ENCODE results near the gene CLEC2B.

DNA sequence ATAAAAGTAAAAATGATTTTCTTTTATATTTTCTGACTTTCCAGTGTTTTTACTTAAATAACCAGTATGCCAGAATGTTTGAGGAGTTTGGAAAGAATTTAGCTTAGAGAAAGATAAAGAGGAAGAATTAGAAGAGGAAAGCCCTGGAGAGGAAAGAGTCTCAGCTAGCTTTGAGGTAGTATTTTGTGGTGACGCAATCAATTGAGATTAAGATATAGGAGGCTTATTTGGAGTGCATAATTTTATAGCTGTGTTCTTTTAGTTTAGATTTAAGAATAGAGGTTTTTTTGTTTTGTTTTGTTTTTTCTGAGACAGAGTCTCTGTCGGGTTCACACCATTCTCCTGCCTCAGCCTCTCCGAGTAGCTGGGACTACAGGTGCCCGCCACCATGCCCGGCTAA is 18.1 kb downstream of the CLEC2B start:
- TF ChIP-seq POLR2A (IDR thresholded peaks at IDR 0.05; ENCODE audit: low read depth): no peak
- TF ChIP-seq, protein P1, sequence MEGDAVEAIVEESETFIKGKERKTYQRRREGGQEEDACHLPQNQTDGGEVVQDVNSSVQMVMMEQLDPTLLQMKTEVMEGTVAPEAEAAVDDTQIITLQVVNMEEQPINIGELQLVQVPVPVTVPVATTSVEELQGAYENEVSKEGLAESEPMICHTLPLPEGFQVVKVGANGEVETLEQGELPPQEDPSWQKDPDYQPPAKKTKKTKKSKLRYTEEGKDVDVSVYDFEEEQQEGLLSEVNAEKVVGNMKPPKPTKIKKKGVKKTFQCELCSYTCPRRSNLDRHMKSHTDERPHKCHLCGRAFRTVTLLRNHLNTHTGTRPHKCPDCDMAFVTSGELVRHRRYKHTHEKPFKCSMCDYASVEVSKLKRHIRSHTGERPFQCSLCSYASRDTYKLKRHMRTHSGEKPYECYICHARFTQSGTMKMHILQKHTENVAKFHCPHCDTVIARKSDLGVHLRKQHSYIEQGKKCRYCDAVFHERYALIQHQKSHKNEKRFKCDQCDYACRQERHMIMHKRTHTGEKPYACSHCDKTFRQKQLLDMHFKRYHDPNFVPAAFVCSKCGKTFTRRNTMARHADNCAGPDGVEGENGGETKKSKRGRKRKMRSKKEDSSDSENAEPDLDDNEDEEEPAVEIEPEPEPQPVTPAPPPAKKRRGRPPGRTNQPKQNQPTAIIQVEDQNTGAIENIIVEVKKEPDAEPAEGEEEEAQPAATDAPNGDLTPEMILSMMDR (IDR thresholded peaks at IDR 0.05): no peak
- no peak for TF ChIP-seq POLR2AphosphoS5 (IDR thresholded peaks at IDR 0.05)

All from esophagus muscularis mucosa (tissue), 3 donors.